OCI-LY7 (cell line): ENCODE measurements around the gene SHC1.

Experiments used
- EZH2phosphoT487 ChIP-seq: fragments of 200-600 bp; sonication (generic); IDR thresholded peaks from 2 replicates; pipeline ENCODE4 v1.6.1; 2018; ENCODE audit warnings: low read depth, borderline replicate concordance, mild to moderate bottlenecking, mixed run types, antibody characterized with exemption, low read length, moderate library complexity, mixed read lengths
- TF ChIP-seq, protein P1 (sequence below): fragments of 200-600 bp; sonication (generic); conservative IDR thresholded peaks from 2 replicates; pipeline ENCODE4 v1.5.1; 2014; ENCODE audit warnings: mild to moderate bottlenecking, antibody characterized with exemption, low read length, moderate library complexity, mixed read lengths

DNA sequence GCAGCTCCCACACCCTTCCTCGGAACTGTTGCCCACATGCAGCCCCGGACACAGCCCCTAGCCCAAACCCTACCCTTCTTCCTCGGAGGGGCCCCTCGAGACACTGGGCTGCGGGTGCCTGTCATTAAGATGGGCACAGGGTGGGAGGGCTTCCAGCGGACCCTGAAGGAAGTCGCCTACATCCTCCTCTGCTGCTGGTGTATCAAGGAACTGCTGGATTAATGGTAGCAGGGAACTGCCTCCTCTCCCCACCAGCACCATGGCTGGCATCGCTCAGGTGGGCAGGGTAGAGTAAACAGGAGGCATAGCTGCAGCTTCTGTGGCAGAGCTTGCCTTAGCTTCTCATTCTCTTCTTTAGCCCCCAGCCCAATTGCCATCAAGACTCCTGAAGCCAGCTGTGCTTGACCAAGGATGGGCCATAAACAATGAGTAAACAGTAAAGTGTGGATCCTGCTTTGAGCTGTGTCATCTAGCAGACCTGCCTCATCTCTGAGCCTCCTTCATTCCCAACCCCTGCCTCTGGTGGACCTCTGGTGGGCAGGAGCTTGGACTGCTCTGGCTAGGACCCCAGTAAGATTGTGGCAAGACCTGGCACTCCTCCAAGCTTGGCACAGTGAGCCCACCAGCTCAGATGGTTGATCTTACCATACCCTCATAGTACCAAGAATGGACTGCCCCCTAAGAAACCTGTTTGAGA is 23.2 kb upstream of the SHC1 start, which contains the start of gene LENEP:
- TF ChIP-seq, protein P1, sequence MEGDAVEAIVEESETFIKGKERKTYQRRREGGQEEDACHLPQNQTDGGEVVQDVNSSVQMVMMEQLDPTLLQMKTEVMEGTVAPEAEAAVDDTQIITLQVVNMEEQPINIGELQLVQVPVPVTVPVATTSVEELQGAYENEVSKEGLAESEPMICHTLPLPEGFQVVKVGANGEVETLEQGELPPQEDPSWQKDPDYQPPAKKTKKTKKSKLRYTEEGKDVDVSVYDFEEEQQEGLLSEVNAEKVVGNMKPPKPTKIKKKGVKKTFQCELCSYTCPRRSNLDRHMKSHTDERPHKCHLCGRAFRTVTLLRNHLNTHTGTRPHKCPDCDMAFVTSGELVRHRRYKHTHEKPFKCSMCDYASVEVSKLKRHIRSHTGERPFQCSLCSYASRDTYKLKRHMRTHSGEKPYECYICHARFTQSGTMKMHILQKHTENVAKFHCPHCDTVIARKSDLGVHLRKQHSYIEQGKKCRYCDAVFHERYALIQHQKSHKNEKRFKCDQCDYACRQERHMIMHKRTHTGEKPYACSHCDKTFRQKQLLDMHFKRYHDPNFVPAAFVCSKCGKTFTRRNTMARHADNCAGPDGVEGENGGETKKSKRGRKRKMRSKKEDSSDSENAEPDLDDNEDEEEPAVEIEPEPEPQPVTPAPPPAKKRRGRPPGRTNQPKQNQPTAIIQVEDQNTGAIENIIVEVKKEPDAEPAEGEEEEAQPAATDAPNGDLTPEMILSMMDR: no peak
- TF ChIP-seq EZH2phosphoT487: no peak
